ENCODE results near the gene CYGB. TPM values are rescaled to one million over a fixed set of nuclear protein-coding genes. Genes with fewer than 3 reads are reported as not detected.
A peak's percentile ranks its signal among the peaks of the same experiment; 100 is the strongest.

CYGB gene
- total and polyA plus RNA-seq, 2 of the 13 experiments (the other 11 are each of a cell fraction or from before 2014, with no cell fraction given) = 18.9 to 27.1 TPM

DNA sequence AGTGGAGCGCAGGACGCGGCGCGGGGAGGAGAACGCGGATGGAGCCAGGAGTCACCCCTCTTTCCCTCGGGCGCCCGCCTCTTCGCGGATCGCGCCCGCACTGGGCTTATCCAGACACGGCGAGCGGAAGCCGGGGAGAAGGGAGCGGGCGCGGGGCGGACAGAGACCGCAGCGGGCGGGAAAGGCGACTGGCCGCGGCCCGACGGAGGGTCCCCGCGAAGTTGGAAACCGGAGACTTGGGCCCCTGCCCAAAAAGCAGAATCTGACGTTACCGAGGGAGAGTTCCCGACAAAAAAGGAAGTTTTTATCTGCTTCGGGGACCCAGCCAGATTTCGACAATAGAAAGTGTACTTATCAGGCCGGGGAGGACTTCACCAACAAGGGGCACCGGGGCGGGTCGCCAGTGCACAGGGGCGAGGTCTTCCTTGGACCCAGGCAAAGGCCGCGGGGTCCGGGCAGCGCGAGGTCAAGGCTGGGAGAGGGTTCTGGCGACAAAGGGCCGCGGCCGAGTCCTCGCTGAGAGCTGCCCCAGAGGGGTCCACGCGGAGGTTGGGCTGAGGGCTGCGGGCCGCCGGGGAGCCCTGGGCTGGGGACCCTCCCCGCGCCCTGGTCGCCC lies 47.6 kb upstream of the CYGB start (continued):
- TF ChIP-seq, protein P1, sequence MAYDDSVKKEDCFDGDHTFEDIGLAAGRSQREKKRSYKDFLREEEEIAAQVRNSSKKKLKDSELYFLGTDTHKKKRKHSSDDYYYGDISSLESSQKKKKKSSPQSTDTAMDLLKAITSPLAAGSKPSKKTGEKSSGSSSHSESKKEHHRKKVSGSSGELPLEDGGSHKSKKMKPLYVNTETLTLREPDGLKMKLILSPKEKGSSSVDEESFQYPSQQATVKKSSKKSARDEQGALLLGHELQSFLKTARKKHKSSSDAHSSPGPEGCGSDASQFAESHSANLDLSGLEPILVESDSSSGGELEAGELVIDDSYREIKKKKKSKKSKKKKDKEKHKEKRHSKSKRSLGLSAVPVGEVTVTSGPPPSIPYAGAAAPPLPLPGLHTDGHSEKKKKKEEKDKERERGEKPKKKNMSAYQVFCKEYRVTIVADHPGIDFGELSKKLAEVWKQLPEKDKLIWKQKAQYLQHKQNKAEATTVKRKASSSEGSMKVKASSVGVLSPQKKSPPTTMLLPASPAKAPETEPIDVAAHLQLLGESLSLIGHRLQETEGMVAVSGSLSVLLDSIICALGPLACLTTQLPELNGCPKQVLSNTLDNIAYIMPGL (CRISPR knock-in tag; IDR thresholded peaks at IDR 0.05; ENCODE audit: borderline replicate concordance in 1 of 2, low read depth in 1 of 2) = 0 out of 4 replicates have a peak, but pooled peaks of 1 of the 2 experiments have one; percentile 22
- TF ChIP-seq, protein P2, sequence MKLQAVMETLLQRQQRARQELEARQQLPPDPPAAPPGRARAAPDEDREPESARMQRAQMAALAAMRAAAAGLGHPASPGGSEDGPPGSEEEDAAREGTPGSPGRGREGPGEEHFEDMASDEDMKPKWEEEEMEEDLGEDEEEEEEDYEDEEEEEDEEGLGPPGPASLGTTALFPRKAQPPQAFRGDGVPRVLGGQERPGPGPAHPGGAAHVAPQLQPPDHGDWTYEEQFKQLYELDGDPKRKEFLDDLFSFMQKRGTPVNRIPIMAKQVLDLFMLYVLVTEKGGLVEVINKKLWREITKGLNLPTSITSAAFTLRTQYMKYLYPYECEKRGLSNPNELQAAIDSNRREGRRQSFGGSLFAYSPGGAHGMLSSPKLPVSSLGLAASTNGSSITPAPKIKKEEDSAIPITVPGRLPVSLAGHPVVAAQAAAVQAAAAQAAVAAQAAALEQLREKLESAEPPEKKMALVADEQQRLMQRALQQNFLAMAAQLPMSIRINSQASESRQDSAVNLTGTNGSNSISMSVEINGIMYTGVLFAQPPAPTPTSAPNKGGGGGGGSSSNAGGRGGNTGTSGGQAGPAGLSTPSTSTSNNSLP (IDR thresholded peaks at IDR 0.05; ENCODE audit: low read depth, low read length) = no peak
- TF ChIP-seq ZKSCAN1 (IDR thresholded peaks at IDR 0.05; ENCODE audit: low read length) (no peak), ATAD3A (CRISPR knock-in tag; IDR thresholded peaks at IDR 0.05) (no peak), ZNF446 (CRISPR knock-in tag; IDR thresholded peaks at IDR 0.05) (no peak), EHMT2 (IDR thresholded peaks at IDR 0.05; ENCODE audit: borderline replicate concordance, low read depth, low read length) (no peak), ZSCAN9 (CRISPR knock-in tag; IDR thresholded peaks at IDR 0.05; ENCODE audit: borderline replicate concordance) (no peak), FIP1L1 (IDR thresholded peaks at IDR 0.05; ENCODE audit: borderline replicate concordance, insufficient read depth, low read depth, low read length) (no peak), MED8 (CRISPR knock-in tag; IDR thresholded peaks at IDR 0.05; ENCODE audit: insufficient replicate concordance) (no peak), TRIM24 (CRISPR knock-in tag; IDR thresholded peaks at IDR 0.05) (no peak), ZNF501 (CRISPR knock-in tag; IDR thresholded peaks at IDR 0.05) (peak; percentile 20; the same call in 1 of the 2 replicates), RFX1 (IDR thresholded peaks at IDR 0.05) (no peak), PTBP1 (IDR thresholded peaks at IDR 0.05; ENCODE audit: low read depth, low read length, poor library complexity, severe bottlenecking) (no peak), POLR2G (IDR thresholded peaks at IDR 0.05; ENCODE audit: low read depth, low read length) (no peak)
- TF ChIP-seq, protein P3, sequence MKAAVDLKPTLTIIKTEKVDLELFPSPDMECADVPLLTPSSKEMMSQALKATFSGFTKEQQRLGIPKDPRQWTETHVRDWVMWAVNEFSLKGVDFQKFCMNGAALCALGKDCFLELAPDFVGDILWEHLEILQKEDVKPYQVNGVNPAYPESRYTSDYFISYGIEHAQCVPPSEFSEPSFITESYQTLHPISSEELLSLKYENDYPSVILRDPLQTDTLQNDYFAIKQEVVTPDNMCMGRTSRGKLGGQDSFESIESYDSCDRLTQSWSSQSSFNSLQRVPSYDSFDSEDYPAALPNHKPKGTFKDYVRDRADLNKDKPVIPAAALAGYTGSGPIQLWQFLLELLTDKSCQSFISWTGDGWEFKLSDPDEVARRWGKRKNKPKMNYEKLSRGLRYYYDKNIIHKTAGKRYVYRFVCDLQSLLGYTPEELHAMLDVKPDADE (CRISPR knock-in tag; IDR thresholded peaks at IDR 0.05) = no peak
- TF ChIP-seq, protein P4, sequence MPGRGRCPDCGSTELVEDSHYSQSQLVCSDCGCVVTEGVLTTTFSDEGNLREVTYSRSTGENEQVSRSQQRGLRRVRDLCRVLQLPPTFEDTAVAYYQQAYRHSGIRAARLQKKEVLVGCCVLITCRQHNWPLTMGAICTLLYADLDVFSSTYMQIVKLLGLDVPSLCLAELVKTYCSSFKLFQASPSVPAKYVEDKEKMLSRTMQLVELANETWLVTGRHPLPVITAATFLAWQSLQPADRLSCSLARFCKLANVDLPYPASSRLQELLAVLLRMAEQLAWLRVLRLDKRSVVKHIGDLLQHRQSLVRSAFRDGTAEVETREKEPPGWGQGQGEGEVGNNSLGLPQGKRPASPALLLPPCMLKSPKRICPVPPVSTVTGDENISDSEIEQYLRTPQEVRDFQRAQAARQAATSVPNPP (CRISPR knock-in tag; IDR thresholded peaks at IDR 0.05) = no peak
- TF ChIP-seq, protein P5, sequence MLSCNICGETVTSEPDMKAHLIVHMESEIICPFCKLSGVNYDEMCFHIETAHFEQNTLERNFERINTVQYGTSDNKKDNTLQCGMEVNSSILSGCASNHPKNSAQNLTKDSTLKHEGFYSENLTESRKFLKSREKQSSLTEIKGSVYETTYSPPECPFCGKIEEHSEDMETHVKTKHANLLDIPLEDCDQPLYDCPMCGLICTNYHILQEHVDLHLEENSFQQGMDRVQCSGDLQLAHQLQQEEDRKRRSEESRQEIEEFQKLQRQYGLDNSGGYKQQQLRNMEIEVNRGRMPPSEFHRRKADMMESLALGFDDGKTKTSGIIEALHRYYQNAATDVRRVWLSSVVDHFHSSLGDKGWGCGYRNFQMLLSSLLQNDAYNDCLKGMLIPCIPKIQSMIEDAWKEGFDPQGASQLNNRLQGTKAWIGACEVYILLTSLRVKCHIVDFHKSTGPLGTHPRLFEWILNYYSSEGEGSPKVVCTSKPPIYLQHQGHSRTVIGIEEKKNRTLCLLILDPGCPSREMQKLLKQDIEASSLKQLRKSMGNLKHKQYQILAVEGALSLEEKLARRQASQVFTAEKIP (CRISPR knock-in tag; IDR thresholded peaks at IDR 0.05; ENCODE audit: borderline replicate concordance) = no peak
- TF ChIP-seq, protein P6, sequence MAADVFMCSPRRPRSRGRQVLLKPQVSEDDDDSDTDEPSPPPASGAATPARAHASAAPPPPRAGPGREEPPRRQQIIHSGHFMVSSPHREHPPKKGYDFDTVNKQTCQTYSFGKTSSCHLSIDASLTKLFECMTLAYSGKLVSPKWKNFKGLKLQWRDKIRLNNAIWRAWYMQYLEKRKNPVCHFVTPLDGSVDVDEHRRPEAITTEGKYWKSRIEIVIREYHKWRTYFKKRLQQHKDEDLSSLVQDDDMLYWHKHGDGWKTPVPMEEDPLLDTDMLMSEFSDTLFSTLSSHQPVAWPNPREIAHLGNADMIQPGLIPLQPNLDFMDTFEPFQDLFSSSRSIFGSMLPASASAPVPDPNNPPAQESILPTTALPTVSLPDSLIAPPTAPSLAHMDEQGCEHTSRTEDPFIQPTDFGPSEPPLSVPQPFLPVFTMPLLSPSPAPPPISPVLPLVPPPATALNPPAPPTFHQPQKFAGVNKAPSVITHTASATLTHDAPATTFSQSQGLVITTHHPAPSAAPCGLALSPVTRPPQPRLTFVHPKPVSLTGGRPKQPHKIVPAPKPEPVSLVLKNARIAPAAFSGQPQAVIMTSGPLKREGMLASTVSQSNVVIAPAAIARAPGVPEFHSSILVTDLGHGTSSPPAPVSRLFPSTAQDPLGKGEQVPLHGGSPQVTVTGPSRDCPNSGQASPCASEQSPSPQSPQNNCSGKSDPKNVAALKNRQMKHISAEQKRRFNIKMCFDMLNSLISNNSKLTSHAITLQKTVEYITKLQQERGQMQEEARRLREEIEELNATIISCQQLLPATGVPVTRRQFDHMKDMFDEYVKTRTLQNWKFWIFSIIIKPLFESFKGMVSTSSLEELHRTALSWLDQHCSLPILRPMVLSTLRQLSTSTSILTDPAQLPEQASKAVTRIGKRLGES (CRISPR knock-in tag; IDR thresholded peaks at IDR 0.05; ENCODE audit: borderline replicate concordance) = no peak
